ENCODE results near the gene OR10V1. TPM values are rescaled to one million over a fixed set of nuclear protein-coding genes. Genes with fewer than 3 reads are reported as not detected.

OR10V1 gene
- total RNA-seq: not detected

GRCh38 chr11:59713745-59714144, at the start of gene OR10V1:
OR10V1 (minus strand) TSS chr11:59713845; CDS start chr11:59713845, 0 bp downstream.
- no peak within 1 kb of the TSS for H3K4me3 Mint-ChIP-seq
- no peaks in the 10 kb centered on the region for H3K36me3 Mint-ChIP-seq

GRCh38 chr11:59761993-59762392, 48.3 kb upstream of the OR10V1 start:
- H3K4me3 Mint-ChIP-seq: no peak overlapping the region
- peaks cover 5% of the 10 kb centered on the region for H3K36me3 Mint-ChIP-seq
- H3K27ac Mint-ChIP-seq: no peak overlapping the region
- DNase-seq (ENCODE audit: low spot score): no peak
- no peaks in the 10 kb centered on the region for H3K27me3 Mint-ChIP-seq
- no peak for ATAC-seq
- peaks cover 17 to 28% of the 10 kb centered on the region in 2 donors for H3K4me1 Mint-ChIP-seq (ENCODE audit: low read depth in 2 of 2)
- no peaks in the 10 kb centered on the region for H3K9me3 Mint-ChIP-seq

More at GRCh38 chr11:59713745-59714144, at the start of gene OR10V1:
- no peak for ATAC-seq
- Mint-ChIP-seq H3K4me1 (ENCODE audit: low read depth in 2 of 2) (no peaks in the 10 kb centered on the region), H3K9me3 (no peaks in the 10 kb centered on the region), H3K27ac (no peak within 1 kb of the TSS), H3K27me3 (peaks cover 16 to 31% of the 10 kb centered on the region in 2 donors)
- no peak for DNase-seq (ENCODE audit: low spot score)

- no peak for ATAC-seq
- H3K4me1 Mint-ChIP-seq (ENCODE audit: low read depth in 2 of 2): peaks cover 24 to 34% of the 10 kb centered on the region in 2 donors
- H3K4me3 Mint-ChIP-seq: no peak overlapping the region
Observed at GRCh38 chr11:59760771-59761170, 47.1 kb upstream of the OR10V1 start.

GRCh38 chr11:59759900-59760299, 46.3 kb upstream of the OR10V1 start:
- Mint-ChIP-seq H3K4me1 (ENCODE audit: low read depth in 2 of 2) (peaks cover 21 to 30% of the 10 kb centered on the region in 2 donors), H3K27me3 (no peaks in the 10 kb centered on the region), H3K27ac (no peak overlapping the region), H3K36me3 (peaks cover 5% of the 10 kb centered on the region), H3K9me3 (no peaks in the 10 kb centered on the region), H3K4me3 (no peak overlapping the region)
- no peak for ATAC-seq
- DNase-seq (ENCODE audit: low spot score): no peak

More at GRCh38 chr11:59760771-59761170, 47.1 kb upstream of the OR10V1 start:
- Mint-ChIP-seq H3K27ac (no peak overlapping the region), H3K27me3 (no peaks in the 10 kb centered on the region), H3K36me3 (peaks cover 5% of the 10 kb centered on the region), H3K9me3 (no peaks in the 10 kb centered on the region)
- no peak for DNase-seq (ENCODE audit: low spot score)

GRCh38 chr11:59758401-59759037, 44.9 kb upstream of the OR10V1 start:
- Mint-ChIP-seq H3K9me3 (no peaks in the 10 kb centered on the region), H3K4me1 (ENCODE audit: low read depth in 2 of 2) (peaks cover 29 to 41% of the 10 kb centered on the region in 2 donors), H3K4me3 (no peak overlapping the region), H3K36me3 (peaks cover 5% of the 10 kb centered on the region), H3K27me3 (no peaks in the 10 kb centered on the region), H3K27ac (no peak overlapping the region)
- ATAC-seq: no peak
- DNase-seq (ENCODE audit: low spot score): no peak

- Mint-ChIP-seq H3K9me3 (no peaks in the 10 kb centered on the region), H3K4me3 (peak overlapping the region; percentile 85), H3K36me3 (no peaks in the 10 kb centered on the region), H3K27me3 (no peaks in the 10 kb centered on the region), H3K4me1 (ENCODE audit: low read depth in 2 of 2) (peaks cover 25 to 35% of the 10 kb centered on the region in 2 donors), H3K27ac (peak overlapping the region in 1 of 2 donors; percentile 61)
- ATAC-seq (no peak), DNase-seq (ENCODE audit: low spot score) (no peak)
Observed at GRCh38 chr11:59756845-59757244, 43.2 kb upstream of the OR10V1 start.

GRCh38 chr11:59756558-59756840, 42.9 kb upstream of the OR10V1 start:
- no peaks in the 10 kb centered on the region for H3K36me3 Mint-ChIP-seq
- ATAC-seq (no peak), DNase-seq (ENCODE audit: low spot score) (no peak)
- H3K4me3 Mint-ChIP-seq: peak overlapping the region; percentile 85
- H3K27ac Mint-ChIP-seq: peak overlapping the region in 1 of 2 donors; percentile 61
- H3K27me3 Mint-ChIP-seq: no peaks in the 10 kb centered on the region
- peaks cover 25 to 35% of the 10 kb centered on the region in 2 donors for H3K4me1 Mint-ChIP-seq (ENCODE audit: low read depth in 2 of 2)
- H3K9me3 Mint-ChIP-seq: no peaks in the 10 kb centered on the region

GRCh38 chr11:59755701-59756557, 42.3 kb upstream of the OR10V1 start:
- peak overlapping the region in 1 of 2 donors; percentile 61 for H3K27ac Mint-ChIP-seq
- no peaks in the 10 kb centered on the region for H3K27me3 Mint-ChIP-seq
- no peaks in the 10 kb centered on the region for H3K36me3 Mint-ChIP-seq
- peak overlapping the region; percentile 85 for H3K4me3 Mint-ChIP-seq
- DNase-seq (ENCODE audit: low spot score) (peak; percentile 64), ATAC-seq (peak; percentile 49 to 54)
- H3K9me3 Mint-ChIP-seq: no peaks in the 10 kb centered on the region
- peaks cover 25 to 35% of the 10 kb centered on the region in 2 donors for H3K4me1 Mint-ChIP-seq (ENCODE audit: low read depth in 2 of 2)

GRCh38 chr11:59754859-59755700, 41.4 kb upstream of the OR10V1 start, which contains the start of gene STX3:
STX3 (plus strand) TSS chr11:59755376; CDS start chr11:59755606, 230 bp downstream.
- peak within 1 kb of the TSS; percentile 96 for H3K4me3 Mint-ChIP-seq
- ATAC-seq: peak; percentile 88 to 92
- H3K4me1 Mint-ChIP-seq (ENCODE audit: low read depth in 2 of 2): peaks cover 28 to 35% of the 10 kb centered on the region in 2 donors
- H3K36me3 Mint-ChIP-seq: no peaks in the 10 kb centered on the region
- no peaks in the 10 kb centered on the region for H3K9me3 Mint-ChIP-seq
- peak; percentile 76 for DNase-seq (ENCODE audit: low spot score)
- peaks cover 0 to 4% of the 10 kb centered on the region in 2 donors for H3K27me3 Mint-ChIP-seq
- peak within 1 kb of the TSS; percentile 63 to 70 for H3K27ac Mint-ChIP-seq

- Mint-ChIP-seq H3K4me1 (ENCODE audit: low read depth in 2 of 2) (peaks cover 28 to 35% of the 10 kb centered on the region in 2 donors), H3K36me3 (no peaks in the 10 kb centered on the region), H3K27me3 (peaks cover under 1 to 4% of the 10 kb centered on the region in 2 donors), H3K9me3 (no peaks in the 10 kb centered on the region), H3K4me3 (peak overlapping the region; percentile 96), H3K27ac (peak overlapping the region; percentile 63 to 70)
- ATAC-seq (no peak), DNase-seq (ENCODE audit: low spot score) (no peak)
Observed at GRCh38 chr11:59754494-59754858, 40.8 kb upstream of the OR10V1 start.

GRCh38 chr11:59753650-59754493, 40.2 kb upstream of the OR10V1 start:
- Mint-ChIP-seq H3K36me3 (no peaks in the 10 kb centered on the region), H3K9me3 (no peaks in the 10 kb centered on the region), H3K27me3 (peaks cover 7 to 10% of the 10 kb centered on the region in 2 donors), H3K4me3 (peak overlapping the region; percentile 96), H3K27ac (peak overlapping the region; percentile 63 to 70), H3K4me1 (ENCODE audit: low read depth in 2 of 2) (peaks cover 25 to 35% of the 10 kb centered on the region in 2 donors)
- DNase-seq (ENCODE audit: low spot score): peak; percentile 87
- ATAC-seq: peak; percentile 85

- ATAC-seq (no peak), DNase-seq (ENCODE audit: low spot score) (no peak)
- Mint-ChIP-seq H3K36me3 (no peaks in the 10 kb centered on the region), H3K4me3 (no peak overlapping the region), H3K4me1 (ENCODE audit: low read depth in 2 of 2) (peaks cover 0 to 3% of the 10 kb centered on the region in 2 donors), H3K9me3 (no peaks in the 10 kb centered on the region), H3K27me3 (peaks cover 24 to 26% of the 10 kb centered on the region in 2 donors), H3K27ac (no peak overlapping the region)
Observed at GRCh38 chr11:59746111-59746510, 32.5 kb upstream of the OR10V1 start.

Measured in natural killer cell treated with Interleukin-12 subunit alpha and Interleukin-12 subunit beta and Interleukin-15 and Interleukin-18, amount 100 ng/mL, for 72 hours (primary cell).